GM19468 (cell line): ENCODE data around the gene CTNNA2.

Experiments
- ATAC-seq: cut with Tn5 transposase; IDR thresholded peaks from one replicate; pipeline ENCODE4 v1.9.1; 2021; ENCODE audit warnings: mild to moderate bottlenecking, moderate library complexity, moderate number of reproducible peaks; ENCODE audit not compliant: unreplicated experiment; ENCODE audit errors: extremely low read depth

The CTNNA2 gene

GRCh38 chr2:79780781-79781180, 267.9 kb downstream of the CTNNA2 start:
- ATAC-seq, result no peak

- no peak for ATAC-seq
These were observed 270.0 kb downstream of the CTNNA2 start for GRCh38 chr2:79782576-79783452.

GRCh38 chr2:79788952-79789651, 276.3 kb downstream of the CTNNA2 start:
- no peak for ATAC-seq

GRCh38 chr2:79789811-79790210, 277.0 kb downstream of the CTNNA2 start:
- no peak for ATAC-seq

GRCh38 chr2:79792090-79792489, 279.2 kb downstream of the CTNNA2 start:
- no peak for ATAC-seq

GRCh38 chr2:79793006-79793405, 280.2 kb downstream of the CTNNA2 start:
- ATAC-seq, result no peak

- no peak for ATAC-seq
These were observed 283.8 kb downstream of the CTNNA2 start for GRCh38 chr2:79796641-79797040.

GRCh38 chr2:79798776-79799175, 285.9 kb downstream of the CTNNA2 start:
- ATAC-seq, result no peak

- no peak for ATAC-seq
These were observed 286.9 kb downstream of the CTNNA2 start for GRCh38 chr2:79799729-79800128.

GRCh38 chr2:79801082-79801481, 288.2 kb downstream of the CTNNA2 start:
- ATAC-seq, result no peak

- ATAC-seq, result no peak
These were observed 304.4 kb downstream of the CTNNA2 start for GRCh38 chr2:79817288-79817687.

GRCh38 chr2:79820281-79820680, 307.4 kb downstream of the CTNNA2 start:
- no peak for ATAC-seq

GRCh38 chr2:79822136-79822535, 309.3 kb downstream of the CTNNA2 start:
- no peak for ATAC-seq

- ATAC-seq, result no peak
These were observed 311.4 kb downstream of the CTNNA2 start for GRCh38 chr2:79824086-79824786.

- no peak for ATAC-seq
These were observed 315.0 kb downstream of the CTNNA2 start for GRCh38 chr2:79827881-79828280.

GRCh38 chr2:79830501-79830900, 317.6 kb downstream of the CTNNA2 start:
- no peak for ATAC-seq

GRCh38 chr2:79831961-79832360, 319.1 kb downstream of the CTNNA2 start:
- no peak for ATAC-seq

- ATAC-seq, result no peak
These were observed 319.8 kb downstream of the CTNNA2 start for GRCh38 chr2:79832511-79833234.

GRCh38 chr2:79833235-79833878, 320.5 kb downstream of the CTNNA2 start:
- ATAC-seq, result no peak

GRCh38 chr2:79835911-79836310, 323.1 kb downstream of the CTNNA2 start:
- ATAC-seq, result no peak
